ENCODE data around the gene NR6A1.

NR6A1 gene

DNA sequence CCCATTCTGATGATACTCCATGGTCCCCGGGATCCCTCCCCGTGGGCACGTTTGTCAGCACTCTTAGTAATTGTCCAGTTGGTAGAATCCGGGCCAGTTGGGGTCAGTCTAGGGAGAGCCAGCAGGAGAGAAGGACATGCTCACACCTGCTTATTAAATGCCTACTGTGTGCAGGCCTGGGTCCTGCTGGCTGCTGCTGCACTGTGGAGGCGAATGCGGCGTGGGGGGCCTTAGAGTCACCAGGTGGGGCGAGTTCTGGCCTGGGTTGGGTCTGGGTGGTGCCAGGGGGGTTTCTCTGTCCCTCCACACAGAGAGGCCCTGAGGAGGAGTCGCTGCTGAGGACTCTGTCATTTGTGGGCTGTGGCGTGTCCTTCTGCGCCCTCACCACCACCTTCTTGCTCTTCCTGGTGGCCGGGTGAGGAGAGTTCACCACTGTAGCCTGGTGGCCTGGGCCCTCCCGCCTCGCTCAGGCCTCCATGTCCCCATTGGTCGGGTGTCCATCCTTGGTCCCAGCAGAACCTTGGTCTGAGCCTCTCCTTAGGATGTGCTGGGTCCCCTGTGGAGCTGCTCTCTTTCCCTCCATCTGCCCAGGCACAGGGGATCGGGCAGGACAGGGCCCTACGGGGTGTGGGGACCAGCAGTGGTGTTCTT, 303.6 kb downstream of the NR6A1 start:
- no peak for DNase-seq (ENCODE audit: extremely low read depth, insufficient read length)
- Histone ChIP-seq H3K4me3 (replicated peaks; ENCODE audit: low read depth, low read length) (no peak overlapping the region), H3K36me3 (ENCODE audit: control insufficient read depth, insufficient read depth, low read length) (no peaks in the 10 kb centered on the region), H3K27me3 (replicated peaks; ENCODE audit: control insufficient read depth, insufficient read depth, low read length) (no peaks in the 10 kb centered on the region; the same call in 1 of the 2 replicates)
- TF ChIP-seq, protein P1, sequence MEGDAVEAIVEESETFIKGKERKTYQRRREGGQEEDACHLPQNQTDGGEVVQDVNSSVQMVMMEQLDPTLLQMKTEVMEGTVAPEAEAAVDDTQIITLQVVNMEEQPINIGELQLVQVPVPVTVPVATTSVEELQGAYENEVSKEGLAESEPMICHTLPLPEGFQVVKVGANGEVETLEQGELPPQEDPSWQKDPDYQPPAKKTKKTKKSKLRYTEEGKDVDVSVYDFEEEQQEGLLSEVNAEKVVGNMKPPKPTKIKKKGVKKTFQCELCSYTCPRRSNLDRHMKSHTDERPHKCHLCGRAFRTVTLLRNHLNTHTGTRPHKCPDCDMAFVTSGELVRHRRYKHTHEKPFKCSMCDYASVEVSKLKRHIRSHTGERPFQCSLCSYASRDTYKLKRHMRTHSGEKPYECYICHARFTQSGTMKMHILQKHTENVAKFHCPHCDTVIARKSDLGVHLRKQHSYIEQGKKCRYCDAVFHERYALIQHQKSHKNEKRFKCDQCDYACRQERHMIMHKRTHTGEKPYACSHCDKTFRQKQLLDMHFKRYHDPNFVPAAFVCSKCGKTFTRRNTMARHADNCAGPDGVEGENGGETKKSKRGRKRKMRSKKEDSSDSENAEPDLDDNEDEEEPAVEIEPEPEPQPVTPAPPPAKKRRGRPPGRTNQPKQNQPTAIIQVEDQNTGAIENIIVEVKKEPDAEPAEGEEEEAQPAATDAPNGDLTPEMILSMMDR (IDR thresholded peaks at IDR 0.05; ENCODE audit: insufficient read depth, low read length, poor library complexity, severe bottlenecking) = no peak
